ENCODE data around the gene PRPF6. TPM values are rescaled to one million over a fixed set of nuclear protein-coding genes. Genes with fewer than 3 reads are reported as not detected.

The PRPF6 gene
- total and polyA plus RNA-seq, 2 of the 13 experiments (the other 11 are each of a cell fraction or from before 2014, with no cell fraction given): 63.7 to 101 TPM

GRCh38 chr20:64023361-64024140, 42.6 kb downstream of the PRPF6 start (continued):
- TF ChIP-seq RCOR2 (CRISPR knock-in tag; IDR thresholded peaks at IDR 0.05) (no peak), RBM22 (optimal IDR thresholded peaks at IDR 0.05; ENCODE audit: low read length) (peak; percentile 76), ZNF20 (CRISPR knock-in tag; IDR thresholded peaks at IDR 0.05) (no peak), ZFP36 (IDR thresholded peaks at IDR 0.05; ENCODE audit: borderline replicate concordance, low read depth, low read length, partially characterized antibody) (no peak), ZNF274 (CRISPR knock-in tag; IDR thresholded peaks at IDR 0.05) (no peak), REPIN1 (CRISPR knock-in tag; IDR thresholded peaks at IDR 0.05; ENCODE audit: borderline replicate concordance, low read depth) (no peak), MED1 (CRISPR knock-in tag; IDR thresholded peaks at IDR 0.05) (no peak), ZNF326 (CRISPR knock-in tag; IDR thresholded peaks at IDR 0.05; ENCODE audit: borderline replicate concordance) (no peak), GATAD2A (CRISPR knock-in tag; IDR thresholded peaks at IDR 0.05) (no peak), MXD4 (CRISPR knock-in tag; IDR thresholded peaks at IDR 0.05) (no peak), THRA (CRISPR knock-in tag; IDR thresholded peaks at IDR 0.05; ENCODE audit: borderline replicate concordance) (peak; percentile 83; the same call in 1 of the 2 replicates), ZNF512 (CRISPR knock-in tag; IDR thresholded peaks at IDR 0.05) (no peak), CENPT (CRISPR knock-in tag; IDR thresholded peaks at IDR 0.05; ENCODE audit: low read depth) (peak; percentile 70; the same call in 1 of the 2 replicates), E2F1 (CRISPR knock-in tag; IDR thresholded peaks at IDR 0.05) (no peak), ZFP36L1 (CRISPR knock-in tag; IDR thresholded peaks at IDR 0.05) (0 out of 2 replicates have a peak, but pooled peaks have one; percentile 3), SMARCE1 (IDR thresholded peaks at IDR 0.05; ENCODE audit: borderline replicate concordance) (no peak), ZNF776 (CRISPR knock-in tag; IDR thresholded peaks at IDR 0.05) (peak; percentile 90)
- TF ChIP-seq, protein P1, sequence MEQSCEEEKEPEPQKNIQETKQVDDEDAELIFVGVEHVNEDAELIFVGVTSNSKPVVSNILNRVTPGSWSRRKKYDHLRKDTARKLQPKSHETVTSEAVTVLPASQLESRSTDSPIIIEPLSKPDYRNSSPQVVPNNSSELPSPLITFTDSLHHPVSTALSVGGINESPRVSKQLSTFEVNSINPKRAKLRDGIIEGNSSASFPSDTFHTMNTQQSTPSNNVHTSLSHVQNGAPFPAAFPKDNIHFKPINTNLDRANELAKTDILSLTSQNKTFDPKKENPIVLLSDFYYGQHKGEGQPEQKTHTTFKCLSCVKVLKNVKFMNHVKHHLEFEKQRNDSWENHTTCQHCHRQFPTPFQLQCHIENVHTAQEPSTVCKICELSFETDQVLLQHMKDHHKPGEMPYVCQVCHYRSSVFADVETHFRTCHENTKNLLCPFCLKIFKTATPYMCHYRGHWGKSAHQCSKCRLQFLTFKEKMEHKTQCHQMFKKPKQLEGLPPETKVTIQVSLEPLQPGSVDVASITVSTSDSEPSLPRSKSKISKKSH (CRISPR knock-in tag; IDR thresholded peaks at IDR 0.05; ENCODE audit: borderline replicate concordance): peak; percentile 81; the same call in 1 of the 2 replicates
- TF ChIP-seq, protein P2, sequence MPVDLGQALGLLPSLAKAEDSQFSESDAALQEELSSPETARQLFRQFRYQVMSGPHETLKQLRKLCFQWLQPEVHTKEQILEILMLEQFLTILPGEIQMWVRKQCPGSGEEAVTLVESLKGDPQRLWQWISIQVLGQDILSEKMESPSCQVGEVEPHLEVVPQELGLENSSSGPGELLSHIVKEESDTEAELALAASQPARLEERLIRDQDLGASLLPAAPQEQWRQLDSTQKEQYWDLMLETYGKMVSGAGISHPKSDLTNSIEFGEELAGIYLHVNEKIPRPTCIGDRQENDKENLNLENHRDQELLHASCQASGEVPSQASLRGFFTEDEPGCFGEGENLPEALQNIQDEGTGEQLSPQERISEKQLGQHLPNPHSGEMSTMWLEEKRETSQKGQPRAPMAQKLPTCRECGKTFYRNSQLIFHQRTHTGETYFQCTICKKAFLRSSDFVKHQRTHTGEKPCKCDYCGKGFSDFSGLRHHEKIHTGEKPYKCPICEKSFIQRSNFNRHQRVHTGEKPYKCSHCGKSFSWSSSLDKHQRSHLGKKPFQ (CRISPR knock-in tag; IDR thresholded peaks at IDR 0.05; ENCODE audit: insufficient replicate concordance): no peak

Measured in HepG2 (cell line).